GM12878 (cell line): Measurements from ENCODE around the gene OSBPL3. TPM values are rescaled to one million over a fixed set of nuclear protein-coding genes. Genes with fewer than 3 reads are reported as not detected.

ENCODE experiments used
- CHD1 ChIP-seq: IDR thresholded peaks from 2 replicates; pipeline ENCODE4 v1.6.1; 2012; ENCODE audit warnings: low read depth, low read length, improper control_type of control experiment
- CHD4 ChIP-seq: fragments of 200-600 bp; sonication (generic); IDR thresholded peaks from 2 replicates; pipeline ENCODE4 v1.6.1; 2016; ENCODE audit warnings: mild to moderate bottlenecking
- E2F8 ChIP-seq: fragments of 450-650 bp; IDR thresholded peaks from 2 replicates; pipeline ENCODE4 v1.6.1; 2018; ENCODE audit warnings: mild to moderate bottlenecking, low read depth, moderate library complexity; ENCODE audit not compliant: partially characterized antibody
- EP300 ChIP-seq, 2 experiments: fragments of 150-350 bp in 1 of 2; IDR thresholded peaks; 2 replicates each; pipeline ENCODE4 v1.6.1; 2011 to 2012; ENCODE audit warnings: low read depth in 2 of 2, low read length in 2 of 2, borderline replicate concordance in 1 of 2, improper control_type of control experiment in 1 of 2, inconsistent platforms in 1 of 2; ENCODE audit not compliant: control insufficient read depth in 1 of 2
- LARP7 ChIP-seq: fragments of 450-650 bp; IDR thresholded peaks from 2 replicates; pipeline ENCODE4 v1.6.1; 2017; ENCODE audit warnings: mild to moderate bottlenecking
- MTA3 ChIP-seq: IDR thresholded peaks from 2 replicates; pipeline ENCODE4 v1.6.1; 2012; ENCODE audit warnings: low read length, inconsistent platforms, borderline replicate concordance
- MYB ChIP-seq: fragments of 150-350 bp; IDR thresholded peaks from 2 replicates; pipeline ENCODE4 v1.6.1; 2014; ENCODE audit warnings: mild to moderate bottlenecking, low read depth, low read length, borderline replicate concordance
- NR2C2 ChIP-seq: IDR thresholded peaks from 2 replicates; pipeline ENCODE4 v1.6.1; 2011; ENCODE audit warnings: borderline replicate concordance, low read depth; ENCODE audit not compliant: control insufficient read depth, insufficient read length
- PKNOX1 ChIP-seq: fragments of 450-650 bp; IDR thresholded peaks from 2 replicates; pipeline ENCODE4 v1.6.1; 2016; ENCODE audit warnings: mild to moderate bottlenecking
- RELB ChIP-seq: fragments of 450-650 bp; IDR thresholded peaks from 2 replicates; pipeline ENCODE4 v1.6.1; 2017; ENCODE audit warnings: low read depth, mild to moderate bottlenecking, moderate library complexity
- SIX5 ChIP-seq: IDR thresholded peaks from 2 replicates; pipeline ENCODE4 v1.6.1; 2011; ENCODE audit warnings: mild to moderate bottlenecking, low read depth, low read length, moderate library complexity; ENCODE audit not compliant: severe bottlenecking
- SPI1 ChIP-seq: IDR thresholded peaks from 2 replicates; pipeline ENCODE4 v1.6.1; 2011; ENCODE audit warnings: low read depth, mild to moderate bottlenecking, low read length, moderate library complexity, borderline replicate concordance; ENCODE audit not compliant: insufficient read depth
- ZSCAN29 ChIP-seq: fragments of 450-650 bp; IDR thresholded peaks from 2 replicates; pipeline ENCODE4 v1.6.1; 2017; ENCODE audit warnings: mild to moderate bottlenecking, moderate library complexity
- polyA plus RNA-seq, 11 experiments: library from polyadenylated mRNA; depleted of rRNA in 4 of 11; unstranded in 6 of 11; stranded (reverse) in 5 of 11; fragments of >200 nt; fragmentation: Nextera tagmentation in 4 of 11; fragmentation: Illumina TruSeq in 1 of 11; extraction: Ambion mirVana in 4 of 11; extraction: Trizol in 1 of 11; gene quantifications; 1 replicate in 1 of 11; 2 replicates in 10 of 11; pipeline versions ENCODE4 v1.2.1 to v1.2.3, GENCODE V29; 2011 to 2016; ENCODE audit warnings: inconsistent platforms in 2 of 11, missing spikeins in 2 of 11, low read depth in 1 of 11
- total RNA-seq, 4 experiments: library from RNA; depleted of rRNA in 3 of 4; stranded (reverse); fragments of >200 nt in 3 of 4; fragmentation: Illumina TruSeq in 1 of 4; extraction: Trizol in 1 of 4; gene quantifications; 2 replicates each; pipeline versions ENCODE4 v1.2.1 to v1.2.3, GENCODE V29; 2013 to 2021
- TF ChIP-seq, protein P1 (sequence below): fragments of 450-650 bp; IDR thresholded peaks from 2 replicates; pipeline ENCODE4 v1.6.1; 2016; ENCODE audit warnings: mild to moderate bottlenecking, moderate library complexity, borderline replicate concordance
- TF ChIP-seq, protein P2 (sequence below): IDR thresholded peaks from 2 replicates; pipeline ENCODE4 v1.6.1; 2011; ENCODE audit warnings: low read depth, low read length, improper control_type of control experiment, borderline replicate concordance
- TF ChIP-seq, protein P3 (sequence below): IDR thresholded peaks from 2 replicates; pipeline ENCODE4 v1.6.1; 2011; ENCODE audit warnings: borderline replicate concordance, low read depth, mild to moderate bottlenecking, moderate library complexity, low read length; ENCODE audit not compliant: insufficient read depth, poor library complexity, severe bottlenecking

The OSBPL3 gene
- total and polyA plus RNA-seq, 10 of the 15 experiments (the other 5 are each of a cell fraction or from before 2014, with no cell fraction given) = 6.1 to 46.6 (median 27.0) TPM

GRCh38 chr7:24979863-24980533, at the start of gene OSBPL3 (continued):
- no peak for TF ChIP-seq MYB
- TF ChIP-seq LARP7 = peak; percentile 15; the same call in 1 of the 2 replicates
- no peak for TF ChIP-seq SIX5
- peak; percentile 98 for TF ChIP-seq PKNOX1
- no peak for TF ChIP-seq CHD4
- no peak for TF ChIP-seq EP300 (IDR thresholded peaks at IDR 0.05; ENCODE audit: borderline replicate concordance in 1 of 2, control insufficient read depth in 1 of 2, low read depth in 2 of 2, low read length in 2 of 2)
- peak; percentile 79 for TF ChIP-seq RELB
- TF ChIP-seq MTA3 = no peak
- TF ChIP-seq E2F8 = no peak
- no peak for TF ChIP-seq ZSCAN29
- TF ChIP-seq SPI1 = no peak
- TF ChIP-seq, protein P1, sequence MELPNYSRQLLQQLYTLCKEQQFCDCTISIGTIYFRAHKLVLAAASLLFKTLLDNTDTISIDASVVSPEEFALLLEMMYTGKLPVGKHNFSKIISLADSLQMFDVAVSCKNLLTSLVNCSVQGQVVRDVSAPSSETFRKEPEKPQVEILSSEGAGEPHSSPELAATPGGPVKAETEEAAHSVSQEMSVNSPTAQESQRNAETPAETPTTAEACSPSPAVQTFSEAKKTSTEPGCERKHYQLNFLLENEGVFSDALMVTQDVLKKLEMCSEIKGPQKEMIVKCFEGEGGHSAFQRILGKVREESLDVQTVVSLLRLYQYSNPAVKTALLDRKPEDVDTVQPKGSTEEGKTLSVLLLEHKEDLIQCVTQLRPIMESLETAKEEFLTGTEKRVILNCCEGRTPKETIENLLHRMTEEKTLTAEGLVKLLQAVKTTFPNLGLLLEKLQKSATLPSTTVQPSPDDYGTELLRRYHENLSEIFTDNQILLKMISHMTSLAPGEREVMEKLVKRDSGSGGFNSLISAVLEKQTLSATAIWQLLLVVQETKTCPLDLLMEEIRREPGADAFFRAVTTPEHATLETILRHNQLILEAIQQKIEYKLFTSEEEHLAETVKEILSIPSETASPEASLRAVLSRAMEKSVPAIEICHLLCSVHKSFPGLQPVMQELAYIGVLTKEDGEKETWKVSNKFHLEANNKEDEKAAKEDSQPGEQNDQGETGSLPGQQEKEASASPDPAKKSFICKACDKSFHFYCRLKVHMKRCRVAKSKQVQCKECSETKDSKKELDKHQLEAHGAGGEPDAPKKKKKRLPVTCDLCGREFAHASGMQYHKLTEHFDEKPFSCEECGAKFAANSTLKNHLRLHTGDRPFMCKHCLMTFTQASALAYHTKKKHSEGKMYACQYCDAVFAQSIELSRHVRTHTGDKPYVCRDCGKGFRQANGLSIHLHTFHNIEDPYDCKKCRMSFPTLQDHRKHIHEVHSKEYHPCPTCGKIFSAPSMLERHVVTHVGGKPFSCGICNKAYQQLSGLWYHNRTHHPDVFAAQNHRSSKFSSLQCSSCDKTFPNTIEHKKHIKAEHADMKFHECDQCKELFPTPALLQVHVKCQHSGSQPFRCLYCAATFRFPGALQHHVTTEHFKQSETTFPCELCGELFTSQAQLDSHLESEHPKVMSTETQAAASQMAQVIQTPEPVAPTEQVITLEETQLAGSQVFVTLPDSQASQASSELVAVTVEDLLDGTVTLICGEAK = no peak
- TF ChIP-seq CHD1 = no peak
- TF ChIP-seq, protein P2, sequence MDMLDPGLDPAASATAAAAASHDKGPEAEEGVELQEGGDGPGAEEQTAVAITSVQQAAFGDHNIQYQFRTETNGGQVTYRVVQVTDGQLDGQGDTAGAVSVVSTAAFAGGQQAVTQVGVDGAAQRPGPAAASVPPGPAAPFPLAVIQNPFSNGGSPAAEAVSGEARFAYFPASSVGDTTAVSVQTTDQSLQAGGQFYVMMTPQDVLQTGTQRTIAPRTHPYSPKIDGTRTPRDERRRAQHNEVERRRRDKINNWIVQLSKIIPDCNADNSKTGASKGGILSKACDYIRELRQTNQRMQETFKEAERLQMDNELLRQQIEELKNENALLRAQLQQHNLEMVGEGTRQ = no peak
- no peak for TF ChIP-seq NR2C2
- TF ChIP-seq, protein P3, sequence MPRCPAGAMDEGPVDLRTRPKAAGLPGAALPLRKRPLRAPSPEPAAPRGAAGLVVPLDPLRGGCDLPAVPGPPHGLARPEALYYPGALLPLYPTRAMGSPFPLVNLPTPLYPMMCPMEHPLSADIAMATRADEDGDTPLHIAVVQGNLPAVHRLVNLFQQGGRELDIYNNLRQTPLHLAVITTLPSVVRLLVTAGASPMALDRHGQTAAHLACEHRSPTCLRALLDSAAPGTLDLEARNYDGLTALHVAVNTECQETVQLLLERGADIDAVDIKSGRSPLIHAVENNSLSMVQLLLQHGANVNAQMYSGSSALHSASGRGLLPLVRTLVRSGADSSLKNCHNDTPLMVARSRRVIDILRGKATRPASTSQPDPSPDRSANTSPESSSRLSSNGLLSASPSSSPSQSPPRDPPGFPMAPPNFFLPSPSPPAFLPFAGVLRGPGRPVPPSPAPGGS = peak; percentile 68
